SK-N-MC (cell line): Measurements from ENCODE around the gene SIGLEC11.

Source experiments
- EZH2 ChIP-seq: fragments of 200-600 bp; sonication (generic); IDR thresholded peaks from one replicate; pipeline ENCODE4 v1.6.1; 2017; ENCODE audit warnings: antibody characterized with exemption
- POLR2AphosphoS5 ChIP-seq: IDR thresholded peaks from 2 replicates; pipeline ENCODE4 v1.6.1; 2012; ENCODE audit warnings: mild to moderate bottlenecking, low read depth, low read length, borderline replicate concordance

DNA sequence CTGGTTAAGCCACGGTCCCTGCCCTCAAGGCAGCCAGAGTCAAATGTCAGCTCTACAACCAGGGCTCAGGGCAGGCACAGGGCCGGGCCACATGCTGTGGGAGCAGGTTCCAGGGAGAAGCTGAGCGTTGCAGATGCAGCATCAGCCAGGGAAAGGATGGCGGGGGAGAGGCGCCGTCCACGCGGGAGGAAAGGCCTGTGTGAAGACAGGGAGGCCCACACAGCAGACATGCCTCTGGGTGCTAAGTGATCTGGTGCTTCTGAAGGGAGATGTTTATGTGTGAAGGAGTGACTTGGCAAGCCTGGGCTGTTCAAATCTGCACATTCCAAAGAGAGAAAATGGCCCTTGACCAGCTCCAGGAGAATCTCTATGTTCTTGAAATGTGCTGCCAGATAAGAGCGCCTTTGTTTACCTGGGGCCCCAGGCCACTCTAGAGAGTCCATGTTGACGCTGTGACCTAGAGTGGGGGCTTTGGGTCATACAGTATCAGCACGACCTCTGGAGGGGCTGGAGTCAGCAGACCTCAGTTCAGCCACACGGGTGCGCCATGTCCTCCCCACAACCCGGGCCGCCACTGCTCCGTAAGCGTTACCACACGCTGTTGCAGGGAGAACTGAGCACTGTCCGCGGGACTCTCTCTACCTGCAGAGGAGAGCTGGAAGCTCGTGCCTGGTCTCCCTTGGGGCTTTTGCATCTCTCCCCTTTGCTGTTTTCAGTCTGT is 47.8 kb downstream of the SIGLEC11 start:
- TF ChIP-seq EZH2 (no peak), POLR2AphosphoS5 (peak; percentile 34; the same call in 1 of the 2 replicates)
